ENCODE results near the gene REV3L.
"Not testable (repeated sequence)": the region's sequence is repeated elsewhere in the genome, so short reads cannot be mapped to it uniquely, and the experiment has no call there.

The REV3L gene

GRCh38 chr6:111266276-111266675 lies 216.7 kb downstream of the REV3L start:
- DNase-seq (ENCODE audit: low read depth in 1 of 2, low spot score in 1 of 2): no peak

DNA sequence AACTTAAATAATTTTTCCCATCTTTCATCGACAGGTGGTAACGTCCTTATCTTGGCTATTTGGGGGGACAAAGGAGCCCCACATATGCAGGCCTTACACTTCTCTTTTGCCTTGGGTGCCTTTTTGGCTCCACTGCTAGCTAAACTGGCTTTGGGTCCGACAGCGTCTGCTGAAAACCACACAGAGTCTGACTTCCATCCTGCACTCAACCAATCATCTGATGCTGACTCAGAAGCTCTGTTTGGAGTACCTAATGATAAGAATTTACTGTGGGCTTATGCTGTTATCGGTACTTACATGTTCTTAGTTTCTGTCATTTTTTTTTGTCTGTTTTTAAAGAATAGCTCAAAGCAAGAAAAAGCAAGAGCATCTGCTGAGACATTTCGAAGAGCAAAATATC lies 217.2 kb downstream of the REV3L start:
- no peak for DNase-seq (ENCODE audit: low read depth in 1 of 2, low spot score in 1 of 2)

DNA sequence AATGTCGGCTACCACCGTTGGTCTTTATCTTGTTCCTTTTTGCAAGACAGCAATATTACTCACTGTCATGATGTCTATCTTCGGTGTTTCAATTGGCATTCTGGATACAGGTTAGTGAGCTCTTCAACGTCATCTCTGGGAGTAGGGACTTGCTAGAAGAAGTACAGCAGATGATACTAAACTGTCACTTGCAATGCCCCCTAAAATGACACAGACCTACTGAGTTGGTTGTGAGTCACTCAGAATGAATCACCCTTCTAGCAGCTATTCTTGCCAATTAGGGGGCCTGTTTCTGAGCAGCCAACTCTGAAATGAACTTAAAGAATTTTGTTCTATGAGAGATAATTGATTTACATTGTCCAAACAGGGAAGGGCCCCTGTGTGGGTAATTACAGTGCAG lies 219.2 kb downstream of the REV3L start:
- peak in 1 of 2 donors; percentile 20 for DNase-seq (ENCODE audit: low read depth in 1 of 2, low spot score in 1 of 2)

- no peak for DNase-seq (ENCODE audit: low read depth in 1 of 2, low spot score in 1 of 2)
Measured at GRCh38 chr6:111260570-111261298, 222.3 kb downstream of the REV3L start.

- peak; percentile 96 to 99 for DNase-seq (ENCODE audit: low read depth in 1 of 2, low spot score in 1 of 2)
Measured at GRCh38 chr6:111259089-111259831, 223.8 kb downstream of the REV3L start.

- no peak for DNase-seq (ENCODE audit: low read depth in 1 of 2, low spot score in 1 of 2)
Measured at GRCh38 chr6:111258615-111259088, 224.4 kb downstream of the REV3L start.

GRCh38 chr6:111258010-111258409 lies 225.0 kb downstream of the REV3L start:
- no peak for DNase-seq (ENCODE audit: low read depth in 1 of 2, low spot score in 1 of 2)

DNA sequence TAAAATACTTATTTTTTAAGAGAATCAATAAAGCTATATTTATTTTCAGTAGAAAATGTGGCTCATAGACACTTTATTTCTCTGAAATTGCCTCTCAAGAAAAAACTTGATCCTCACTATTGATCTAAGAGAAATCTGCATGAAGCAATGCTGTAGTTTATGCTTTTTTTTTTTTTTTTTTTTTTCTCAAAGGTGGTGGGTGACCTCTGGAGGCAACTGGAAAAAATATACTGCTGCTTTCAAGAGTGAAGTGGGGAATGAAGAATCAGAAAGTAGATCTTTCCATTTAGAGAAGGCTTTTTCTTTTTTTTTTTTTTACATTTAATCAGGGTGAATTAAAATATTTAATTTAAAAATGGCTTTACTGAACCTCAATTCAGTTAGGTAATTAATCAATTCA lies 226.4 kb downstream of the REV3L start:
- DNase-seq (ENCODE audit: low read depth in 1 of 2, low spot score in 1 of 2): no peak

DNA sequence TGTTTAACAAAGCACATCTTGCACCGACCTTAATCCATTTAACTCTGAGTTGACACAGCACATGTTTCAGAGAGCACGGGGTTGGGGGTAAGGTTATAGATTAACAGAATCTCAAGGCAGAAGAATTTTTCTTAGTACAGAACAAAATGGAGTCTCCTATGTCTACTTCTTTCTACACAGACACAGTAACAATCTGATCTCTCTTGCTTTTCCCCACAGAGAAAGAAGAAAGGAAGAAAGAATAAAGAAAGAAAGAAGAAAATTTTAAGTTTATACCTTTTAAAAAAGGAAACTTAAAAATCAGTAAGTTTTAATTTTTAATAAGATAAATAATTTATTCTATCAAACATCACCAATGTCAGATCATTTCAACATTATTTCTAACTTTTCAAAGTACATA lies 227.2 kb downstream of the REV3L start:
- not testable (repeated sequence) for DNase-seq (ENCODE audit: low read depth in 1 of 2, low spot score in 1 of 2)

DNA sequence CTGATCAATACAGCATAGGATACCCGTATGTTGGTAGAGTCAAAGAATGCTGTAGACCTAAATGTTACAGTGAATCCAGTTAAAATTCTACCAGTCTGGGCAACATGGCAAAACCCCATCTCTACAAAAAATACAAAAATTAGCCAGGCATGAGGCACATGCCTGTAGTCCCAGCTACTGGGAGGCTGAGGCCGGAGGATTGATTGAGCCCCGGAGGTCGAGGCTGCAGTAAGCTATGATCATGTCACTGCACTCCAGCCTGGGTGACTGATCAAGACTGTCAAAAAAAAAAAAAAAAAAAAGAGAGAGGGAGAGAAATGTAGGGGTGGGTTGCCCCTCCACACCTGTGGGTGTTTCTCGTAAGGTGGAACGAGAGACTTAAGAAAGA lies 228.2 kb downstream of the REV3L start:
- no peak for DNase-seq (ENCODE audit: low read depth in 1 of 2, low spot score in 1 of 2)

- DNase-seq (ENCODE audit: low read depth in 1 of 2, low spot score in 1 of 2): no peak
Measured at GRCh38 chr6:111254004-111254778, 228.8 kb downstream of the REV3L start.

DNA sequence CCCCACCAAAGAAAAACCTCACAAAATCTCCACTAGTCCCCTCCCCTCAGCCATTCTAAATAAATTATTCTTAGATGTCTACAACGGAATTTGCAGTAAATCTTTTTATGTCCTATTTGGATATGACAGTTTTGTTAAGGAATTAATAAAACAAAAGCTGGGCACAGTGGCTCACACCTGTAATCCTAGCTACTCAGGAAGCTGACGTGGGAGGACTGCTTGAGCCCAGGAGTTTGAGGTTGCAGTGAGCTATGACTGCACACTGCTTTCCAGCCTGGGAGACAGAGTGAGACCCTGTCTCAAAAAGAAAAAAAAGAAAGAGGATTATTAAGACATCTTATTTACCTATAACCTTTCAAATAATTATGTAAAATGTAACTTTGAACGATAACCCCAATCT lies 230.3 kb downstream of the REV3L start:
- DNase-seq (ENCODE audit: low read depth in 1 of 2, low spot score in 1 of 2): no peak

- DNase-seq (ENCODE audit: low read depth in 1 of 2, low spot score in 1 of 2): no peak
Measured at GRCh38 chr6:111250791-111251354, 232.1 kb downstream of the REV3L start.
